HL-60 (cell line): ENCODE measurements around the gene SEC63.

Experiments used
- GABPA ChIP-seq: IDR thresholded peaks from 2 replicates; pipeline ENCODE4 v1.6.1; 2012; ENCODE audit warnings: low read depth
- POLR2AphosphoS5 ChIP-seq: IDR thresholded peaks from 2 replicates; pipeline ENCODE4 v1.6.1; 2012; ENCODE audit warnings: low read depth
- TF ChIP-seq, protein P1 (sequence below): IDR thresholded peaks from one replicate; pipeline ENCODE4 v1.5.1; 2011; ENCODE audit warnings: low read length, control low read depth, inconsistent platforms; ENCODE audit not compliant: insufficient read depth

DNA sequence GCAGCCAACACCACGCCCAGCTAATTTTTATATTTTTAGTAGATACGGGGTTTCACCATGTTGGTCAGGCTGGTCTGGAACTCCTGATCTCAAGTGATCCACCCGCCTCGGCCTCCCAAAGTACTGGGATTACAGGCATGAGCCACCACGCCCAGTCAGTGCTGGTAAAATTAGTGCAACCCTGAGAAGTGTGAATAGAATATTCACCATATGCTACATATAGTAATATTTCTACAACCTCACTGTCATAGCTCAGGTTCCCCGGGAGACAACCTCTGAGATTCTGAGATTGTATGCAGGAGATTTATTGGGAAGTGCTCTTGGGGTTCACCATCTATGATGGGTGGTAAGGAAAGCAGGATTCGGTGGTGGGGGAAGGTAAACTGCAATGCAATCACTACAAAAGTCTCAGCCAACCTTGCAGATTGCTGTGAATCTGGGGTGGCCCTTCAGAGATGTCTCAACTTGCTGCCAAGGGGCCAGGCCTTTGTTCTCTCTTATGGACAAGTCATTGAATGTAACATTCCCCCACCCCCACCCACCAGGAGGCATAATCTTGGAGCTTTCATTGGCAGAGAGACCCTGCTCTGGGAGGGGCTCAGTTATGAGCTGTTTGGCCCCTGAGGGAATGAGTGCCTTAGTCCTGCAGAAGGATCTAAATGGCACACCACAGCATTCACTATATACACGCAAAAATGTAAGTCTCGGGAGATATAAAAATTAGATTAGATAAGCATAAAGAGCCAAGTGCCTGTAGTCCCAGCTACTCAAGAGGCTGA lies 34.0 kb upstream of the SEC63 start:
- TF ChIP-seq, protein P1, sequence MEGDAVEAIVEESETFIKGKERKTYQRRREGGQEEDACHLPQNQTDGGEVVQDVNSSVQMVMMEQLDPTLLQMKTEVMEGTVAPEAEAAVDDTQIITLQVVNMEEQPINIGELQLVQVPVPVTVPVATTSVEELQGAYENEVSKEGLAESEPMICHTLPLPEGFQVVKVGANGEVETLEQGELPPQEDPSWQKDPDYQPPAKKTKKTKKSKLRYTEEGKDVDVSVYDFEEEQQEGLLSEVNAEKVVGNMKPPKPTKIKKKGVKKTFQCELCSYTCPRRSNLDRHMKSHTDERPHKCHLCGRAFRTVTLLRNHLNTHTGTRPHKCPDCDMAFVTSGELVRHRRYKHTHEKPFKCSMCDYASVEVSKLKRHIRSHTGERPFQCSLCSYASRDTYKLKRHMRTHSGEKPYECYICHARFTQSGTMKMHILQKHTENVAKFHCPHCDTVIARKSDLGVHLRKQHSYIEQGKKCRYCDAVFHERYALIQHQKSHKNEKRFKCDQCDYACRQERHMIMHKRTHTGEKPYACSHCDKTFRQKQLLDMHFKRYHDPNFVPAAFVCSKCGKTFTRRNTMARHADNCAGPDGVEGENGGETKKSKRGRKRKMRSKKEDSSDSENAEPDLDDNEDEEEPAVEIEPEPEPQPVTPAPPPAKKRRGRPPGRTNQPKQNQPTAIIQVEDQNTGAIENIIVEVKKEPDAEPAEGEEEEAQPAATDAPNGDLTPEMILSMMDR = no peak
- TF ChIP-seq POLR2AphosphoS5 (no peak), GABPA (no peak)
